Esophagus muscularis mucosa (tissue), 4 donors: ENCODE measurements around the gene IRS2.

Experiments used
- CTCF ChIP-seq, 3 experiments: fragments of 200-600 bp in 2 of 3; fragments of 450-650 bp in 1 of 3; sonication (generic) in 2 of 3; IDR thresholded peaks; one replicate each; pipeline ENCODE4 v1.5.1; 2017 to 2019; ENCODE audit warnings: antibody characterized with exemption in 3 of 3, mild to moderate bottlenecking in 2 of 3, moderate library complexity in 1 of 3
- EP300 ChIP-seq: sonication (generic); formaldehyde crosslinking; IDR thresholded peaks from one replicate; pipeline ENCODE4 v1.6.1; 2017; ENCODE audit warnings: antibody characterized with exemption
- POLR2A ChIP-seq: fragments of 450-650 bp; IDR thresholded peaks from one replicate; pipeline ENCODE4 v1.6.1; 2017; ENCODE audit warnings: antibody characterized with exemption, moderate library complexity, mild to moderate bottlenecking, low read depth

DNA sequence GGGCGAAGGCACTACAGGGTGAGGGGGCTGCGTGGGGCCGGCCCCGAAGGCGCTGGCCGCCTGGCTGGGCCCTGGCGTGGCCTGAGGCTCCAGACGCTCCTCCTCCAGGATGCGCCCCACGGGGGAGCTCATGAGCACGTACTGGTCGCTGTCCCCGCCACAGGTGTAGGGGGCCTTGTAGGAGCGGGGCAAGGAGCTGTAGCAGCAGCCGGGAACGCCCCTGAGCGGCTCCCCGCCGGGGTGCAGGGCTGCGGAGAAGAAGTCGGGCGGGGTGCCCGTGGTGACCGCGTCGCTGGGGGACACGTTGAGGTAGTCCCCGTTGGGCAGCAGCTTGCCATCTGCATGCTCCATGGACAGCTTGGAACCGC lies 3.0 kb downstream of the IRS2 start:
- TF ChIP-seq CTCF (IDR thresholded peaks at IDR 0.05) (no peak), POLR2A (no peak), EP300 (no peak)
